NCI-H82 (cell line): Measurements from ENCODE around the gene KRTAP12-4.
"Not testable (repeated sequence)": the region's sequence is repeated elsewhere in the genome, so short reads cannot be mapped to it uniquely, and the experiment has no call there.

Source experiments
- DNase-seq: peaks from one replicate; lab custom pipeline; 2025; lab: John Stamatoyannopoulos, UW

KRTAP12-4 gene

GRCh38 chr21:44686843-44687561 is 32.5 kb upstream of the KRTAP12-4 start:
- no peak for DNase-seq

DNA sequence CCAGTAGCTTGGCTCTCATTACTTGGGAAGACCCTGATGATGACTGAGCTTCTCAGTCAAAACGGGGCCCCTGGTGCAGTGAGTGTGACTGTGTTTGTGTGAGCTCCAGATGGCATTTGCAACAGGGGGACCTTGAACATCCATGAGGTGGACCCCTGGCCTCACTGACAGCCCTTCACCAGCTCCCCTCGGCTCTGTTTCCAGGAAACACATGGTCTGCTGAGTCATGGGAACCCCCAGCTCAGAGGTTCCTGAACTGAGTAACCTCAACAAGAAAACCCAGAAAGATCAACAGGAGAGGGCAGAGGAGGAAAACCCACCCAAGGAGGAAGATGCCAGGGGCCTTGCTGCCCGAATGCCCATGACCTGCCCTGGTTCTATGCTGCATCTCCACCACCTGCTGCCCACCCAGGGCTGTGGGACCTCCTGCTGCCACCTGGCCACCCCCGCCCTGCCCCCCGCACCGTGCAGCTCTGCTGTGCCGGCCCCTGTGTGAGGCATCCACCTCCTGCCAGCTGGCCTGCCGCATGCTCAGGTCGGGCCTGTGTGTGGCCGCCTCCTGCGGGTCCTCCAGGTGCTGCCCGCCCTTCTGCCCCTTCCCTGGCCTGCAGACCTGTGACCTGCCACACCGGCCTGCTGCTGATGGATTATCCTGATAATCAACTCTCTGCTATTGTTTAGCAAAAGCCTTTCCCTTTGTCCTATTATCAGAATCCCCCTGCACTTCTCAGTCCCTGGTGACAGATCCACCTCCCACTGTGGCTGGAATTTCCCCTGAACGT is 31.7 kb upstream of the KRTAP12-4 start:
- DNase-seq = no peak

DNA sequence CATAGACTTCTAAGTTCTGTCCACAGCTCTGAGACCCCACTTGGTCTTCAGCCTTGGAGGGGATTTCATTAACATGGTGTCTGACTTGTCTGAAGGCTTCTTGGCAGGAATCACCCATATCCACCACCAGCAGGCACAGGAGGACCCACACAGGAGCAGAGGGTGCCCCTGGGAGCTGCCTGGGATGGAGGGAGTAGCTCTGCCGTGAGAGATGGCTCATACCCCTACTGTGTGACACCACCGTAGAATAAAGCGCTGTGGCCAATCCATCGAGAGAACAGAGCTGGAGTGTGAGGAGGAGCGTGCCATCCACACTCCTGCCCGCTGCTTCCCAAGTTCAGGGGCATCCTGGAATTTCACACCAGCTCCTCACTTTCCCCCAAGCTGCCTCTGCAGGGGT is 30.6 kb upstream of the KRTAP12-4 start:
- not testable (repeated sequence) for DNase-seq

DNA sequence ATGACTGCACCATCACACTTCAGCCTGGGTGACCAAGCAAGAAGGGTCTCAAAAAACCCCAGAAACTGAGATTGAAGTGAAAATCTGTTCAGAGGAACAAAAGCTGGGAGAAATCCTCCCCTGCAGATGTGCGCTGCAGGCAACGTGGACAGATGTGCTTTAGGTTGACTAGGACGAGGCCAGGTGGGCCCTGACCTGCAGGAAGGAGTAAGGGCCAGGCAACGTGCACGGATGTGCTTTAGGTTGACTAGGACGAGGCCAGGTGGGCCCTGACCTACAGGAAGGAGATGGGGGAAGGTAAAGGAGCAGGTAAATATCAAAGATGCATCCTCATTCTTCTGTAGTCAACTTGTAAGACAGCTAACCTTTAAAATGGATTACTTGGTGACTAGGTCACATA is 30.0 kb upstream of the KRTAP12-4 start:
- DNase-seq = no peak

GRCh38 chr21:44684077-44684476 is 29.6 kb upstream of the KRTAP12-4 start:
- DNase-seq = no peak

DNA sequence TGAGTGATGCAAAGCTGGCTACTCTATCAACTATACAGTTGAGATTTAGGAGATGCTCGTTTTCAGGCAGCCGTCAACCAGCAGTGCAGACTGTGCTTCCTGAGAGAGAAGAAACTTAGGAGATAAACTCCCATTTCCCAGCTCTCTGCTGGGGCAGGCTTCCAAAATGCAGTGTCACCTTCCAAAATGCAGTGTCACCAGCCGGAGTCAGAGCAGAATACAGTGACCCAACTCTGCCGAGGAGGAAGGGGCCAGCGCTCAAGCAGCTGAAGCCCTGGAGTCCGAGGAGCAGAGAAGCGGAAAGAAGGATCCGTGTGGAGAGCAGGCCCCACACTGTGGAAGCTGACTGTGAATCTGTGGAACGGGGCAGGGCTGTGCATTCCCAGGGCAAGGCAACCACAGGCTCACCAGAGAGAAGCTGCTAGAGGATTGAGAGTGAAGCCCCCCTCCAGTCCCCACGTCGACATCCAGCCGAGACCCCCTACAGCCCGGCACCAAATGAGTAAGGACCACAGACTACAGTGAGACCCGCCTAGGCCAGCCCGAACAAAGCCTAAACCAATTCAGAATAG is 28.2 kb upstream of the KRTAP12-4 start:
- no peak for DNase-seq

- DNase-seq = no peak
Measured at GRCh38 chr21:44681861-44682579, 27.6 kb upstream of the KRTAP12-4 start, which contains the start of gene KRTAP12-1. KRTAP12-1 (minus strand) TSS chr21:44682163; CDS start chr21:44682123, 40 bp downstream.

GRCh38 chr21:44681152-44681551 is 26.7 kb upstream of the KRTAP12-4 start:
- no peak for DNase-seq

DNA sequence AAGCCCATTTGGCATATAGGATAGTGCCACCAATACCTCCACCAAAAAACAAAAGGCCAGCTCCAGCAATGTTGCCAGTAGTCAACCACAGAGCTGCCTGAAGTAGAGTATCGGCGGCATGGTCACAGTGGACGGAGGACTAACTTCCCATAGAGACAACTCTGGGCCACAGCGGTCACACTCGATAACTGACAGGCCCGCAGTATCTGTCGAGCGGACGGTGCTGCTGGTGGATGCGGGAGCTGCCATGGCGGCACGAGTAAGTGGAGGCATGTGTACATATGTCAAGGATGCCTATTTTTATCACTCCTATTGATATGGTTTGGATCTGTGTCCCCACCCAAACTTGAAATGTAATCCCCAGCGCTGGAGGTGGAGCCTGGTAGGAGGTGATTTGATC is 23.4 kb upstream of the KRTAP12-4 start:
- no peak for DNase-seq

DNA sequence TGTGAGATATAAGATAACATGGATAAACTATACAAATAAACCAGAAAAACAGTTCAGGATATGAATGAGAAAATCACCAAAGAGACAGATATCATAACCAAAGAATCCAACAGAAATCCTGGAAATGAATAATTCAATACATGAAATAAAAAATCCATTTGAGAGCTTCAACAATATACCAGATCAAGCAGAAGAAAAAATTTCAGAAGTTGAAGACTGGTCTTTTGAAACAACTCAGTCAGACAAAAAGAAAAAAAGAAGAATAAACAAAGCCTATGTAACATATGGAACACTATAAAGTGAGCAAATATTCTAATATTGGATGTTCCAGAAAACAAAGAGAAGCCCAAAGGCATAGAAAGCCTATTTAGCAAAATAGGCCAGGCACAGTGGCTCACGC is 17.5 kb upstream of the KRTAP12-4 start:
- DNase-seq = no peak

- DNase-seq = no peak
Measured at GRCh38 chr21:44670642-44671432, 16.4 kb upstream of the KRTAP12-4 start.

GRCh38 chr21:44667612-44668011 is 13.2 kb upstream of the KRTAP12-4 start:
- no peak for DNase-seq

DNA sequence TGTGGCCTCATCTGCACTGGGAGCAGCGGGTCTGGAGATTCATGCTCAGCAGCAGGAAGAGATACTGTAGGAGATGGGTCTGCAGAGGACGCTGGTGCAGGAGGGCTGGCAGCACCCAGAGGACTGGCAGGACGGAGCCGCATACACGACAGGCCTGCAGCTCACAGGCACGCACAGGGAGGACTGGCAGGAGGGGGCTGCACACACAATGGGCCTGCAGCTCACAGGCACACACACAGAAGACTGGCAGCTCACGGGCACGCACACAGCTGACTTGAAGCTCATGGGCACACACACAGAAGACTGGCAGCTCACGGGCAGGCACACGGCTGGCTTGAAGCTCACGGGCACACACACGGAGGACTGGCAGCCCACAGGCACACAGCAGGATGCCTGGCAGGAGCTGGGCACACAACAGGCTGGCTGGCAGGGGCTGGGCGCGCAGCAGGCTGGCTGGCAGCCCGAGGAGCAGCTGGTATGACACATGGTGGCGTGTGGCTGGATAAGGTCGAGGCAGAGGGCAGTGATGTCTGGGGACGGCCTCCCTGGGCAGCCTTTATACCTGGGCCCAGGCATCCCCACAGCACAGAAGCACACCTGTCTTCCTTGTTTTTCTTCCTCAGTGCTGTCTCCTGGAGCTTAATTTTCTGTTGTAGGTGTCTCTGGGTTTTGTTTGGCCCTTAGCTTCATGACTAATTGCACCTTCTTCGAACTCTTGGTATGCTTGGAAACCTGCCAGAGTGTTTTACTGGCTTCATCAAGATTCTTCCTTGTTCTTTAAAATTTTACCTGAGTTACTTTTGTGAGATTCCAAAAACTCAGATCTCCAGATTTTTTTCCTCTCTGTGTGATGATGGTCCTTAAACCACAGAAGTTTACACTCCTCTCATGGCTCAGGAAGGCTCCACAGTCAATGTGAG is 12.2 kb upstream of the KRTAP12-4 start, which contains the start of gene KRTAP12-2:
Gene KRTAP12-2 (minus strand): TSS at position 527 of the 920 bp plus-strand sequence. CDS start 41 bp downstream, at position 486.
- no peak for DNase-seq

GRCh38 chr21:44664691-44665090 is 10.2 kb upstream of the KRTAP12-4 start:
- no peak for DNase-seq

GRCh38 chr21:44661567-44661966 is 7.1 kb upstream of the KRTAP12-4 start:
- not testable (repeated sequence) for DNase-seq

- no peak for DNase-seq
Measured at GRCh38 chr21:44658913-44659595, 4.6 kb upstream of the KRTAP12-4 start.

GRCh38 chr21:44658541-44658910 is 4.1 kb upstream of the KRTAP12-4 start:
- no peak for DNase-seq

DNA sequence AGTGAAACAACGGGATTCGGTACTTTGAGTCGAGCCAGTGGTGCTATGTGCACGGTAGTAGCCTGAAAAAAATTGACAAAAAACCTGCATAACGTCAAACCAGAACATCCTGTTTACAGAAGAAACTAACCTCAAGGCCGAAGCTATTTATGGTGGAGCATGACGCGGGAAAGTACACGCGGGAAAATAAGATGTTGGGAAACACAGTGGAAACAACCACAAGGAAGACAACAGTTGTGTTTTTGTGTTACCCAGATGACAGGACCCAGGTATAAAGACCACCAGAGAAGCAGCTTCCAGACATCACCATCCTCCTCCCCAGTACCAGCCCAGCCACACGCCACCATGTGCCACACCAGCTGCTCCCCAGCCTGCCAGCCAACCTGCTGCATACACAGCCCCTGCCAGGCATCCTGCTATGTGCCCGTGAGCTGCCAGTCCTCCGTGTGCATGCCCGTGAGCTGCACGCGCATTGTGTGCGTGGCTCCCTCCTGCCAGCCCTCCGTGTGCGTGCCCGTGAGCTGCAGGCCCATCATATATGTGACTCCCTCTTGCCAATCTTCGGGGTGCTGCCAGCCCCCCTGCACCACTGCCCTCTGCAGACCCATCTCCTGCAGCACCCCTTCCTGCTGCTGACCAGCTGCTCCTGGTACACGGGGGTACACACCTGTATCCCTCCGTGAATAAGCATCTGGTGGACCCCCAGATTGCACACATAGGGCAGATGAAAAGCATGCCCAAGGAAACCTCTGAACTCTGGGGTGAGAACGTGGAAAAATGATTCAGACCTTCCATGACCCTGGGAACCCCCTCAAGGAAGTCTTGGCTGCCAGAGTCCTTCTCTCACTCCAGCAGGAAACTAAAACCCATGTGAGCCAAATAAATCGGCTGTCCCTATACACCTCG is 3.4 kb upstream of the KRTAP12-4 start, which contains the start of gene KRTAP12-3:
Gene KRTAP12-3 (plus strand): TSS at position 298 of the 906 bp plus-strand sequence. CDS start 48 bp downstream, at position 346.
- DNase-seq = no peak
